ENCODE data around the gene RCBTB1. TPM values are rescaled to one million over a fixed set of nuclear protein-coding genes. Genes with fewer than 3 reads are reported as not detected.

The RCBTB1 gene
- total RNA-seq, 2 experiments from 2014 or later: 18.1 to 20.0 TPM

Other genes with a start within 250 kb of the RCBTB1 start
- 1 to 10 TPM; 3.1 to 3.5 TPM for gene CAB39L, start 141.5 kb downstream of the RCBTB1 start, total RNA-seq
- gene SETDB2, start 141.3 kb downstream of the RCBTB1 start, total RNA-seq: 10 to 100 TPM; 15.6 to 18.7 TPM
- gene PHF11, start 89.6 kb downstream of the RCBTB1 start, total RNA-seq: 100 to 1,000 TPM; 130 to 144 TPM
- gene ARL11, start 42.9 kb upstream of the RCBTB1 start, total RNA-seq: 1 to 10 TPM; 2.1 to 2.3 TPM
- gene EBPL, start 105.9 kb upstream of the RCBTB1 start, total RNA-seq: 10 to 100 TPM; 36.5 to 37.4 TPM
- 10 to 100 TPM; 34.2 to 41.6 TPM for gene KPNA3, start 207.1 kb upstream of the RCBTB1 start, total RNA-seq

Measured in activated CD4-positive, alpha-beta T cell treated with anti-CD3 and anti-CD28 coated beads, Interleukin-2, amount 10 ng/mL, durations not matched to agents 7 days and 5 days (primary cell).